A549 (cell line): ENCODE results near the gene SCT. TPM values are rescaled to one million over a fixed set of nuclear protein-coding genes. Genes with fewer than 3 reads are reported as not detected.

Source experiments
- ATAC-seq, 2 experiments: fragments of 200-7000 bp in 1 of 2; fragments of >200 bp in 1 of 2; cut with Nextera tagmentation in 1 of 2; cut with Tn5 transposase in 1 of 2; 3 replicates each; pipeline versions ENCODE4 v1.8.0 to v1.9.1; 2018 to 2020; ENCODE audit warnings: mild to moderate bottlenecking in 1 of 2, moderate library complexity in 1 of 2
- CTCF ChIA-PET: fragments of 300-600 bp; sonication (Branson Sonifier 250); formaldehyde crosslinking; extraction: SDS; loops from one replicate; lab custom pipeline; 2021; ENCODE audit warnings: antibody characterized with exemption, inconsistent platforms; lab: Yijun Ruan, JAX
- POLR2A ChIA-PET: fragments of 350-600 bp; formaldehyde crosslinking; extraction: SDS; loops from one replicate; lab custom pipeline; 2021; ENCODE audit warnings: antibody characterized with exemption, inconsistent platforms; lab: Yijun Ruan, JAX
- DNase-seq, 2 experiments: peaks; one replicate each; pipeline versions ENCODE4 v3.0.0 to v3.0.0-alpha.2; 2011 to 2016; ENCODE audit warnings: low read depth in 1 of 2, low spot score in 1 of 2
- FAIRE-seq: peaks from 2 replicates; lab custom pipeline; 2011; peaks lifted over from hg19 to GRCh38; lab: Jason Lieb, UNC
- H3K27ac ChIP-seq, 2 experiments: fragments of >200 bp; sonication (Bioruptor Twin); formaldehyde crosslinking; 3 replicates each; pipeline ENCODE4 v1.5.1; 2016 to 2017
- H3K4me1 ChIP-seq: fragments of >200 bp; sonication (Bioruptor Twin); formaldehyde crosslinking; 3 replicates; pipeline ENCODE4 v1.6.1; 2016
- H3K4me2 ChIP-seq: fragments of >200 bp; sonication (Bioruptor Twin); formaldehyde crosslinking; 3 replicates; pipeline ENCODE4 v1.6.1; 2016
- H3K4me3 ChIP-seq: fragments of >200 bp; sonication (Bioruptor Twin); formaldehyde crosslinking; 3 replicates; pipeline ENCODE4 v1.5.1; 2016
- H3K9me3 ChIP-seq: fragments of >200 bp; sonication (Bioruptor Twin); formaldehyde crosslinking; 3 replicates; pipeline ENCODE4 v1.6.1; 2016
- BHLHE40 ChIP-seq: IDR thresholded peaks from 2 replicates; pipeline ENCODE4 v1.6.1; 2012; ENCODE audit warnings: low read depth, low read length, inconsistent platforms
- CBX8 ChIP-seq: fragments of 200-600 bp; sonication (generic); IDR thresholded peaks from 2 replicates; pipeline ENCODE4 v1.6.1; 2016
- CEBPB ChIP-seq, 2 experiments: fragments of >200 bp in 1 of 2; sonication (Bioruptor Twin) in 1 of 2; formaldehyde crosslinking in 1 of 2; IDR thresholded peaks; 2 replicates each; pipeline ENCODE4 v1.6.1; 2012 to 2016
- CHD2 ChIP-seq: fragments of 150-350 bp; IDR thresholded peaks from 2 replicates; pipeline ENCODE4 v1.6.1; 2014; ENCODE audit warnings: low read length; ENCODE audit not compliant: partially characterized antibody
- EHF ChIP-seq: fragments of 250-450 bp; sonication (Bioruptor Pico); IDR thresholded peaks from 2 replicates; pipeline ENCODE4 v1.5.0; 2020; ENCODE audit warnings: mild to moderate bottlenecking
- EP300 ChIP-seq, 2 experiments: fragments of >200 bp; sonication (Bioruptor Twin); formaldehyde crosslinking; IDR thresholded peaks; 2 replicates in 1 of 2; 3 replicates in 1 of 2; pipeline ENCODE4 v1.6.1; 2016 to 2017
- ESRRA ChIP-seq: fragments of 150-350 bp; IDR thresholded peaks from 2 replicates; pipeline ENCODE4 v1.6.1; 2014; ENCODE audit warnings: mild to moderate bottlenecking, low read length, borderline replicate concordance
- FOSB ChIP-seq: fragments of 250-450 bp; sonication (Bioruptor Pico); IDR thresholded peaks from 2 replicates; pipeline ENCODE4 v1.5.0; 2020; ENCODE audit warnings: mild to moderate bottlenecking, moderate library complexity
- FOSL2 ChIP-seq, 2 experiments: fragments of 450-650 bp in 1 of 2; fragments of >200 bp in 1 of 2; sonication (Bioruptor Twin) in 1 of 2; formaldehyde crosslinking; IDR thresholded peaks; 2 replicates each; pipeline versions ENCODE4 v1.5.0 to v1.6.1; 2016 to 2020; ENCODE audit warnings: mild to moderate bottlenecking in 1 of 2, moderate library complexity in 1 of 2
- FOXS1 ChIP-seq: fragments of 250-450 bp; sonication (Bioruptor Pico); IDR thresholded peaks from 2 replicates; pipeline ENCODE4 v1.5.0; 2020; ENCODE audit warnings: mild to moderate bottlenecking, moderate library complexity
- HES2 ChIP-seq: fragments of >200 bp; sonication (Bioruptor Twin); formaldehyde crosslinking; IDR thresholded peaks from 2 replicates; pipeline ENCODE4 v1.6.1; 2016
- HOXA7 ChIP-seq: fragments of 250-450 bp; sonication (Bioruptor Pico); IDR thresholded peaks from 2 replicates; pipeline ENCODE4 v1.5.0; 2020; ENCODE audit warnings: mild to moderate bottlenecking, moderate library complexity
- HOXB5 ChIP-seq: fragments of 250-450 bp; sonication (Bioruptor Pico); IDR thresholded peaks from 2 replicates; pipeline ENCODE4 v1.5.0; 2020; ENCODE audit warnings: mild to moderate bottlenecking, moderate library complexity
- JUN ChIP-seq, 2 experiments: fragments of >200 bp; sonication (Bioruptor Twin); formaldehyde crosslinking; IDR thresholded peaks; 2 replicates in 1 of 2; 3 replicates in 1 of 2; pipeline ENCODE4 v1.6.1; 2016 to 2017
- KDM5A ChIP-seq: fragments of 200-600 bp; sonication (generic); IDR thresholded peaks from 2 replicates; pipeline ENCODE4 v1.6.1; 2016; ENCODE audit warnings: antibody characterized with exemption, mild to moderate bottlenecking
- MAFK ChIP-seq: fragments of 450-650 bp; IDR thresholded peaks from 2 replicates; pipeline ENCODE4 v1.6.1; 2014; ENCODE audit not compliant: partially characterized antibody
- MAX ChIP-seq: IDR thresholded peaks from 2 replicates; pipeline ENCODE4 v1.6.1; 2012
- MAZ ChIP-seq: fragments of 150-350 bp; IDR thresholded peaks from 2 replicates; pipeline ENCODE4 v1.6.1; 2014; ENCODE audit warnings: antibody characterized with exemption, low read depth, low read length, borderline replicate concordance
- NFE2L2 ChIP-seq: fragments of 150-350 bp; conservative IDR thresholded peaks from 2 replicates; pipeline ENCODE4 v1.6.1; 2014; ENCODE audit warnings: low read length
- PBX3 ChIP-seq: IDR thresholded peaks from 2 replicates; pipeline ENCODE4 v1.6.1; 2012
- POLR2AphosphoS2 ChIP-seq: conservative IDR thresholded peaks from 2 replicates; pipeline ENCODE4 v1.6.1; 2012; ENCODE audit warnings: low read length, improper control_type of control experiment, inconsistent platforms
- RAD21 ChIP-seq, 2 experiments: fragments of >200 bp in 1 of 2; sonication (Bioruptor Twin) in 1 of 2; formaldehyde crosslinking in 1 of 2; IDR thresholded peaks in 1 of 2; conservative IDR thresholded peaks in 1 of 2; 2 replicates in 1 of 2; 3 replicates in 1 of 2; pipeline ENCODE4 v1.6.1; 2012 to 2018; ENCODE audit warnings: inconsistent platforms in 1 of 2
- REST ChIP-seq: fragments of 200-600 bp; sonication (generic); IDR thresholded peaks from 2 replicates; pipeline ENCODE4 v1.6.1; 2016; ENCODE audit warnings: antibody characterized with exemption, mild to moderate bottlenecking, moderate library complexity
- RFX5 ChIP-seq: fragments of 450-650 bp; IDR thresholded peaks from 2 replicates; pipeline ENCODE4 v1.7.1; 2014; ENCODE audit warnings: antibody characterized with exemption, mild to moderate bottlenecking, moderate library complexity
- SMC3 ChIP-seq: fragments of >200 bp; sonication (Bioruptor Twin); formaldehyde crosslinking; IDR thresholded peaks from 3 replicates; pipeline ENCODE4 v1.6.1; 2018; ENCODE audit warnings: inconsistent platforms
- SREBF2 ChIP-seq: fragments of 450-650 bp; IDR thresholded peaks from 2 replicates; pipeline ENCODE4 v1.6.1; 2014; ENCODE audit warnings: mild to moderate bottlenecking, moderate library complexity
- TP53 ChIP-seq: fragments of 250-450 bp; sonication (Bioruptor Pico); IDR thresholded peaks from 2 replicates; pipeline ENCODE4 v1.5.0; 2021; ENCODE audit warnings: mild to moderate bottlenecking, moderate library complexity
- USF2 ChIP-seq: fragments of 450-650 bp; IDR thresholded peaks from 2 replicates; pipeline ENCODE4 v1.6.1; 2014; ENCODE audit warnings: antibody characterized with exemption
- ZSCAN20 ChIP-seq: fragments of 250-450 bp; sonication (Bioruptor Pico); IDR thresholded peaks from 2 replicates; pipeline ENCODE4 v1.8.0; 2022; ENCODE audit warnings: mild to moderate bottlenecking, moderate library complexity
- WGBS: methylation state at CpG from one replicate; pipeline ENCODE4 v1.1.6; 2017; ENCODE audit errors: missing lambda C conversion rate; 5-methylcytosine and 5-hydroxymethylcytosine counted together
- polyA plus RNA-seq, 4 experiments: library from polyadenylated mRNA; depleted of rRNA in 3 of 4; stranded (reverse); fragments of >200 nt; fragmentation: RNase III in 1 of 4; extraction: RNeasy Plus Mini Kit Qiagen cat#74134 plus additional on column Dnase treatment in 1 of 4; gene quantifications; 2 replicates in 3 of 4; 3 replicates in 1 of 4; pipeline ENCODE4 v1.2.3, GENCODE V29; 2011 to 2017

Gene SCT
- polyA plus RNA-seq, 2 of the 4 experiments (the other 2 are of a cell fraction) = not detected

GRCh38 chr11:635945-636510, 9.0 kb upstream of the SCT start:
- WGBS = 89% methylated on average over 22 of the region's 22 CpGs
- ATAC-seq (no peak), DNase-seq (no peak), FAIRE-seq (no peak)
- H3K27ac ChIP-seq = no peak overlapping the region
- H3K9me3 ChIP-seq = no peaks in the 10 kb centered on the region
- 0 out of 3 replicates have a peak, but pooled peaks cover 4% of the 10 kb centered on the region for H3K4me1 ChIP-seq
- H3K4me3 ChIP-seq = no peak overlapping the region
- no peak overlapping the region for H3K4me2 ChIP-seq
- TF ChIP-seq BHLHE40 (no peak), RAD21 (conservative IDR thresholded peaks at IDR 0.05 in 1 of 2, IDR thresholded peaks at IDR 0.05 in 1 of 2) (no peak), ESRRA (no peak), REST (no peak), FOSL2 (IDR thresholded peaks at IDR 0.05) (no peak), FOSL2 (CRISPR knock-in tag; IDR thresholded peaks at IDR 0.05) (no peak), HOXB5 (no peak), CHD2 (no peak), RFX5 (no peak), CBX8 (no peak), POLR2AphosphoS2 (no peak), HOXA7 (CRISPR knock-in tag) (no peak), MAX (no peak), PBX3 (no peak), SREBF2 (no peak), EHF (CRISPR knock-in tag) (no peak), CEBPB (IDR thresholded peaks at IDR 0.05) (no peak)
- TF ChIP-seq, all 56 proteins: peak for 0
- POLR2A ChIA-PET = no interaction called here
- CTCF ChIA-PET = no interaction called here

GRCh38 chr11:630871-631270, 3.9 kb upstream of the SCT start:
- no peak for ATAC-seq
- no peak overlapping the region for H3K4me2 ChIP-seq
- CTCF ChIA-PET = interaction anchor here (1.0 to 1.2 kb wide), 2 partner anchors 10 to 76 kb away, joined by 3 to 4 read pairs; no protein-coding TSS in a partner anchor
- no peak overlapping the region for H3K27ac ChIP-seq
- H3K4me1 ChIP-seq = peaks cover 6% of the 10 kb centered on the region; the same call in 1 of the 3 replicates
- 93% methylated on average over 5 of the region's 5 CpGs for whole genome bisulfite sequencing
- no peak for DNase-seq
- H3K4me3 ChIP-seq = no peak overlapping the region
- FAIRE-seq = no peak
- POLR2A ChIA-PET = no interaction called here
- TF ChIP-seq MAZ = no peak
- no peaks in the 10 kb centered on the region for H3K9me3 ChIP-seq

GRCh38 chr11:629237-629583, 2.2 kb upstream of the SCT start:
- Histone ChIP-seq H3K27ac (peak overlapping the region in 1 of 2 experiments; percentile 60; a peak in 4 of 6 replicates), H3K9me3 (no peaks in the 10 kb centered on the region), H3K4me1 (peaks cover 17% of the 10 kb centered on the region), H3K4me3 (no peak overlapping the region), H3K4me2 (no peak overlapping the region)
- POLR2A ChIA-PET = no interaction called here
- FAIRE-seq (no peak), DNase-seq (no peak), ATAC-seq (no peak)
- 82% methylated on average over 10 of the region's 10 CpGs for WGBS
- CTCF ChIA-PET = no interaction called here
- TF ChIP-seq ZSCAN20 (CRISPR knock-in tag) = no peak
- TF ChIP-seq TP53 = no peak
- TF ChIP-seq HES2 = no peak
- no peak for TF ChIP-seq BHLHE40
- no peak for TF ChIP-seq USF2
- TF ChIP-seq NFE2L2 = no peak
- no peak for TF ChIP-seq RAD21 (conservative IDR thresholded peaks at IDR 0.05 in 1 of 2, IDR thresholded peaks at IDR 0.05 in 1 of 2)
- TF ChIP-seq FOSB (CRISPR knock-in tag) = no peak
- TF ChIP-seq MAFK = no peak
- TF ChIP-seq EP300 (IDR thresholded peaks at IDR 0.05) = no peak
- no peak for TF ChIP-seq RFX5
- no peak for TF ChIP-seq FOXS1 (CRISPR knock-in tag)
- no peak for TF ChIP-seq JUN (IDR thresholded peaks at IDR 0.05)
- TF ChIP-seq SMC3 = no peak
- no peak for TF ChIP-seq CBX8
- no peak for TF ChIP-seq KDM5A
